Loucy (cell line): ENCODE results near the gene CYP46A1.

Experiments used
- H2AFZ ChIP-seq: fragments of 200-600 bp; sonication (generic); 2 replicates; pipeline ENCODE4 v1.6.0; 2016; ENCODE audit warnings: antibody characterized with exemption, mild to moderate bottlenecking, low read length, moderate library complexity
- H3F3A ChIP-seq: fragments of 200-600 bp; 2 replicates; pipeline ENCODE4 v1.6.0; 2016; ENCODE audit warnings: antibody characterized with exemption, low read depth, mild to moderate bottlenecking
- H3K27me3 ChIP-seq: fragments of 200-600 bp; sonication (generic); 2 replicates; pipeline ENCODE4 v1.6.1; 2014; ENCODE audit warnings: low read length, mild to moderate bottlenecking; ENCODE audit not compliant: insufficient read depth, poor library complexity, severe bottlenecking
- H3K36me3 ChIP-seq: fragments of 200-600 bp; sonication (generic); 2 replicates; pipeline ENCODE4 v1.6.1; 2016; ENCODE audit warnings: low read length; ENCODE audit not compliant: insufficient read depth
- H3K4me1 ChIP-seq: fragments of 200-600 bp; sonication (generic); 2 replicates; pipeline ENCODE4 v1.5.1; 2014; ENCODE audit warnings: low read length, mild to moderate bottlenecking; ENCODE audit not compliant: insufficient read depth, poor library complexity, severe bottlenecking
- H3K4me2 ChIP-seq: fragments of 200-600 bp; sonication (generic); 2 replicates; pipeline ENCODE4 v1.6.0; 2014; ENCODE audit warnings: antibody characterized with exemption, low read length, low read depth, mild to moderate bottlenecking; ENCODE audit not compliant: poor library complexity, severe bottlenecking
- H3K4me3 ChIP-seq: fragments of 200-600 bp; sonication (generic); 2 replicates; pipeline ENCODE4 v1.5.1; 2014; ENCODE audit warnings: low read length, mild to moderate bottlenecking, mixed read lengths; ENCODE audit not compliant: poor library complexity, severe bottlenecking
- H3K79me2 ChIP-seq: fragments of 200-600 bp; sonication (generic); 2 replicates; pipeline ENCODE4 v1.6.1; 2014; ENCODE audit warnings: low read length; ENCODE audit not compliant: insufficient read depth
- H3K9ac ChIP-seq: fragments of 200-600 bp; sonication (generic); 2 replicates; pipeline ENCODE4 v1.6.0; 2014; ENCODE audit warnings: mild to moderate bottlenecking, low read depth, low read length, moderate library complexity; ENCODE audit not compliant: poor library complexity, severe bottlenecking
- H3K9me2 ChIP-seq: fragments of 200-600 bp; sonication (generic); replicated peaks from 2 replicates; pipeline ENCODE4 v1.6.1; 2016; ENCODE audit warnings: low read depth, low read length, mixed read lengths
- H3K9me3 ChIP-seq: fragments of 200-600 bp; sonication (generic); 2 replicates; pipeline ENCODE4 v1.6.1; 2014; ENCODE audit warnings: mild to moderate bottlenecking, antibody characterized with exemption, low read length, low read depth; ENCODE audit not compliant: insufficient read depth
- H4K20me1 ChIP-seq: fragments of 200-600 bp; sonication (generic); 2 replicates; pipeline ENCODE4 v1.6.0; 2014; ENCODE audit warnings: antibody characterized with exemption, low read length, mild to moderate bottlenecking; ENCODE audit not compliant: insufficient read depth, poor library complexity, severe bottlenecking
- CTCF ChIP-seq: fragments of 200-600 bp; sonication (generic); conservative IDR thresholded peaks from 2 replicates; pipeline ENCODE4 v1.5.1; 2014; ENCODE audit warnings: mild to moderate bottlenecking, antibody characterized with exemption, low read length
- EZH2phosphoT487 ChIP-seq: fragments of 200-600 bp; IDR thresholded peaks from 2 replicates; pipeline ENCODE4 v1.6.1; 2018; ENCODE audit warnings: antibody characterized with exemption, mild to moderate bottlenecking, moderate library complexity, borderline replicate concordance

Gene CYP46A1

GRCh38 chr14:99734406-99735051 lies 50.4 kb downstream of the CYP46A1 start:
- TF ChIP-seq CTCF (no peak), EZH2phosphoT487 (no peak)
- no peaks in the 10 kb centered on the region for H3K9me3 ChIP-seq
- H3K9ac ChIP-seq: no peak overlapping the region

GRCh38 chr14:99735189-99736135 lies 51.4 kb downstream of the CYP46A1 start:
- H3K9me3 ChIP-seq: no peaks in the 10 kb centered on the region
- no peaks in the 10 kb centered on the region for H3K27me3 ChIP-seq
- no peaks in the 10 kb centered on the region for H3K9me2 ChIP-seq
- no peaks in the 10 kb centered on the region for H3K4me1 ChIP-seq
- no peak overlapping the region for H3K4me3 ChIP-seq
- H3K79me2 ChIP-seq: no peaks in the 10 kb centered on the region
- no peak overlapping the region for H3K4me2 ChIP-seq
- H3F3A ChIP-seq: no peaks in the 10 kb centered on the region
- H3K36me3 ChIP-seq: no peaks in the 10 kb centered on the region
- TF ChIP-seq CTCF: no peak
- no peak for TF ChIP-seq EZH2phosphoT487
- H2AFZ ChIP-seq: no peak overlapping the region
- no peak overlapping the region for H3K9ac ChIP-seq
- no peaks in the 10 kb centered on the region for H4K20me1 ChIP-seq

More at GRCh38 chr14:99734406-99735051, 50.4 kb downstream of the CYP46A1 start:
- H3K4me3 ChIP-seq: no peak overlapping the region
- H3K4me2 ChIP-seq: no peak overlapping the region
- no peaks in the 10 kb centered on the region for H3K36me3 ChIP-seq
- no peaks in the 10 kb centered on the region for H3F3A ChIP-seq
- H4K20me1 ChIP-seq: no peaks in the 10 kb centered on the region
- H2AFZ ChIP-seq: no peak overlapping the region
- no peaks in the 10 kb centered on the region for H3K4me1 ChIP-seq
- no peaks in the 10 kb centered on the region for H3K27me3 ChIP-seq
- no peaks in the 10 kb centered on the region for H3K9me2 ChIP-seq
- H3K79me2 ChIP-seq: no peaks in the 10 kb centered on the region

- Histone ChIP-seq H3K9me2 (no peaks in the 10 kb centered on the region), H3K36me3 (no peaks in the 10 kb centered on the region), H3K79me2 (no peaks in the 10 kb centered on the region), H3K9ac (no peak overlapping the region), H4K20me1 (no peaks in the 10 kb centered on the region), H3K9me3 (no peaks in the 10 kb centered on the region), H3F3A (no peaks in the 10 kb centered on the region), H2AFZ (no peak overlapping the region), H3K4me1 (no peaks in the 10 kb centered on the region), H3K4me2 (no peak overlapping the region), H3K27me3 (no peaks in the 10 kb centered on the region), H3K4me3 (no peak overlapping the region)
- TF ChIP-seq EZH2phosphoT487: no peak
- no peak for TF ChIP-seq CTCF
These were observed 52.7 kb downstream of the CYP46A1 start for GRCh38 chr14:99736603-99737371.
